ENCODE data around the gene NANS. TPM values are rescaled to one million over a fixed set of nuclear protein-coding genes. Genes with fewer than 3 reads are reported as not detected.

NANS gene
- total and polyA plus RNA-seq, 2 of the 13 experiments (the other 11 are each of a cell fraction or from before 2014, with no cell fraction given) = 86.9 to 203 TPM

DNA sequence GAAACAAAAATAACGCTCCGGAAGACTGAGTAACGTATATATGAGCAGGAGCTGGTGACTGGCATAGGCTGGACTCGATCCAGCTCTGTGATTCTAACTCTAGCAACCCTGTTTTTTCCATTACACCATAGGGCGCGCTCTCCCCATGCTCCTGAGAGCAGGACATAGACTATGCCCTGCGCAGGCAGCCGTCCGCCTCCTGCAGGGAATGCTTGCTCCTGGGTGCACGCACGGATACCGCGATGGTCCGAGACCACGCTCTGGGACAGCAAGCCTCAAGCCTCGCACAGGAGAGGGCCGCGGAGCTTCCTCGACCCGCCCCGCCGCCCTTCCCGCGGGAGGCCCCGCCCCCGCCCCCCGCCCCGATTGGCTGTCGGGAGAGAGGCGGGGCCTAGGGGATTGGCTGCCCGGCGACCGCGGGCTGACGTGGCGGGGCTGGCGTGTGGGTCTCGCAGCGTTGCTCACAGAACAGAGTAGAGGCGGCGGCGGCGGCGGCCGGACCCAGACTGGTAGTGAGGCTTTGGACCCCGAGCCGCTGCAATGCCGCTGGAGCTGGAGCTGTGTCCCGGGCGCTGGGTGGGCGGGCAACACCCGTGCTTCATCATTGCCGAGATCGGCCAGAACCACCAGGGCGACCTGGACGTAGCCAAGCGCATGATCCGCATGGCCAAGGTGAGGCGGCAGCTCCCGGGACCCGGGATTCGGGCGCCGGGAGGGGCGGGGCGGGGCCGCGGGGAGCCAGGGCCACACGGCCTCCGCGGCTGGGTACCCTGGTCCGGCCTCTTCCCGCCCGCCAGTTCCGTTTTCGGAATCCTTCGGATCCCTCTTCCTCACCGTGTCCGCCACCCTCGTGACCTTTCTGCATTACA, at the start of gene NANS (continued):
- TF ChIP-seq ZNF883 (CRISPR knock-in tag; IDR thresholded peaks at IDR 0.05; ENCODE audit: not compliant biosample characterization) (peak; percentile 91), ZNF564 (CRISPR knock-in tag; IDR thresholded peaks at IDR 0.05) (peak; percentile 80; the same call in 1 of the 2 replicates), ZBTB3 (CRISPR knock-in tag; IDR thresholded peaks at IDR 0.05; ENCODE audit: borderline replicate concordance, low read depth) (no peak), ZNF616 (CRISPR knock-in tag; IDR thresholded peaks at IDR 0.05; ENCODE audit: low read depth) (0 out of 2 replicates have a peak, but pooled peaks have one; percentile 2), SP1 (IDR thresholded peaks at IDR 0.05) (no peak), SP1 (CRISPR knock-in tag; IDR thresholded peaks at IDR 0.05) (peak; percentile 41; the same call in 1 of the 2 replicates), MTF1 (CRISPR knock-in tag; IDR thresholded peaks at IDR 0.05) (no peak), ZIK1 (CRISPR knock-in tag; IDR thresholded peaks at IDR 0.05; ENCODE audit: borderline replicate concordance, low read depth) (peak; percentile 45; the same call in 1 of the 2 replicates), KLF16 (CRISPR knock-in tag; IDR thresholded peaks at IDR 0.05) (peak; percentile 71 to 89; a peak in 2 of 4 replicates), XBP1 (CRISPR knock-in tag; IDR thresholded peaks at IDR 0.05) (no peak), CHD2 (IDR thresholded peaks at IDR 0.05; ENCODE audit: low read depth, low read length) (peak; percentile 96), MAFK (conservative IDR thresholded peaks at IDR 0.05 in 1 of 2, IDR thresholded peaks at IDR 0.05 in 1 of 2; ENCODE audit: low read length in 2 of 2) (no peak), SOX6 (IDR thresholded peaks at IDR 0.05) (no peak), SOX6 (CRISPR knock-in tag; IDR thresholded peaks at IDR 0.05) (peak; percentile 67), NCOA2 (CRISPR knock-in tag; IDR thresholded peaks at IDR 0.05) (no peak; the same call in 1 of the 2 replicates), ZNF207 (IDR thresholded peaks at IDR 0.05; ENCODE audit: borderline replicate concordance) (no peak)
- TF ChIP-seq, protein P1, sequence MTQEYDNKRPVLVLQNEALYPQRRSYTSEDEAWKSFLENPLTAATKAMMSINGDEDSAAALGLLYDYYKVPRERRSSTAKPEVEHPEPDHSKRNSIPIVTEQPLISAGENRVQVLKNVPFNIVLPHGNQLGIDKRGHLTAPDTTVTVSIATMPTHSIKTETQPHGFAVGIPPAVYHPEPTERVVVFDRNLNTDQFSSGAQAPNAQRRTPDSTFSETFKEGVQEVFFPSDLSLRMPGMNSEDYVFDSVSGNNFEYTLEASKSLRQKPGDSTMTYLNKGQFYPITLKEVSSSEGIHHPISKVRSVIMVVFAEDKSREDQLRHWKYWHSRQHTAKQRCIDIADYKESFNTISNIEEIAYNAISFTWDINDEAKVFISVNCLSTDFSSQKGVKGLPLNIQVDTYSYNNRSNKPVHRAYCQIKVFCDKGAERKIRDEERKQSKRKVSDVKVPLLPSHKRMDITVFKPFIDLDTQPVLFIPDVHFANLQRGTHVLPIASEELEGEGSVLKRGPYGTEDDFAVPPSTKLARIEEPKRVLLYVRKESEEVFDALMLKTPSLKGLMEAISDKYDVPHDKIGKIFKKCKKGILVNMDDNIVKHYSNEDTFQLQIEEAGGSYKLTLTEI (CRISPR knock-in tag; conservative IDR thresholded peaks at IDR 0.05) = no peak
- TF ChIP-seq, protein P2, sequence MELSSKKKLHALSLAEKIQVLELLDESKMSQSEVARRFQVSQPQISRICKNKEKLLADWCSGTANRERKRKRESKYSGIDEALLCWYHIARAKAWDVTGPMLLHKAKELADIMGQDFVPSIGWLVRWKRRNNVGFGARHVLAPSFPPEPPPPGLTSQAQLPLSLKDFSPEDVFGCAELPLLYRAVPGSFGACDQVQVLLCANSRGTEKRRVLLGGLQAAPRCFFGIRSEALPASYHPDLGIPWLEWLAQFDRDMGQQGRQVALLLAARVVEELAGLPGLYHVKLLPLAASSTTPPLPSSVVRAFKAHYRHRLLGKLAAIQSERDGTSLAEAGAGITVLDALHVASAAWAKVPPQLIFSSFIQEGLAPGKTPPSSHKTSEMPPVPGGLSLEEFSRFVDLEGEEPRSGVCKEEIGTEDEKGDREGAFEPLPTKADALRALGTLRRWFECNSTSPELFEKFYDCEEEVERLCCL (CRISPR knock-in tag; IDR thresholded peaks at IDR 0.05; ENCODE audit: borderline replicate concordance) = no peak
- TF ChIP-seq, protein P3, sequence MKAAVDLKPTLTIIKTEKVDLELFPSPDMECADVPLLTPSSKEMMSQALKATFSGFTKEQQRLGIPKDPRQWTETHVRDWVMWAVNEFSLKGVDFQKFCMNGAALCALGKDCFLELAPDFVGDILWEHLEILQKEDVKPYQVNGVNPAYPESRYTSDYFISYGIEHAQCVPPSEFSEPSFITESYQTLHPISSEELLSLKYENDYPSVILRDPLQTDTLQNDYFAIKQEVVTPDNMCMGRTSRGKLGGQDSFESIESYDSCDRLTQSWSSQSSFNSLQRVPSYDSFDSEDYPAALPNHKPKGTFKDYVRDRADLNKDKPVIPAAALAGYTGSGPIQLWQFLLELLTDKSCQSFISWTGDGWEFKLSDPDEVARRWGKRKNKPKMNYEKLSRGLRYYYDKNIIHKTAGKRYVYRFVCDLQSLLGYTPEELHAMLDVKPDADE (CRISPR knock-in tag; IDR thresholded peaks at IDR 0.05) = no peak; the same call in 1 of the 2 replicates
- TF ChIP-seq, protein P4, sequence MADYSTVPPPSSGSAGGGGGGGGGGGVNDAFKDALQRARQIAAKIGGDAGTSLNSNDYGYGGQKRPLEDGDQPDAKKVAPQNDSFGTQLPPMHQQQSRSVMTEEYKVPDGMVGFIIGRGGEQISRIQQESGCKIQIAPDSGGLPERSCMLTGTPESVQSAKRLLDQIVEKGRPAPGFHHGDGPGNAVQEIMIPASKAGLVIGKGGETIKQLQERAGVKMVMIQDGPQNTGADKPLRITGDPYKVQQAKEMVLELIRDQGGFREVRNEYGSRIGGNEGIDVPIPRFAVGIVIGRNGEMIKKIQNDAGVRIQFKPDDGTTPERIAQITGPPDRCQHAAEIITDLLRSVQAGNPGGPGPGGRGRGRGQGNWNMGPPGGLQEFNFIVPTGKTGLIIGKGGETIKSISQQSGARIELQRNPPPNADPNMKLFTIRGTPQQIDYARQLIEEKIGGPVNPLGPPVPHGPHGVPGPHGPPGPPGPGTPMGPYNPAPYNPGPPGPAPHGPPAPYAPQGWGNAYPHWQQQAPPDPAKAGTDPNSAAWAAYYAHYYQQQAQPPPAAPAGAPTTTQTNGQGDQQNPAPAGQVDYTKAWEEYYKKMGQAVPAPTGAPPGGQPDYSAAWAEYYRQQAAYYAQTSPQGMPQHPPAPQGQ (CRISPR knock-in tag; IDR thresholded peaks at IDR 0.05; ENCODE audit: borderline replicate concordance) = no peak
- TF ChIP-seq, protein P5, sequence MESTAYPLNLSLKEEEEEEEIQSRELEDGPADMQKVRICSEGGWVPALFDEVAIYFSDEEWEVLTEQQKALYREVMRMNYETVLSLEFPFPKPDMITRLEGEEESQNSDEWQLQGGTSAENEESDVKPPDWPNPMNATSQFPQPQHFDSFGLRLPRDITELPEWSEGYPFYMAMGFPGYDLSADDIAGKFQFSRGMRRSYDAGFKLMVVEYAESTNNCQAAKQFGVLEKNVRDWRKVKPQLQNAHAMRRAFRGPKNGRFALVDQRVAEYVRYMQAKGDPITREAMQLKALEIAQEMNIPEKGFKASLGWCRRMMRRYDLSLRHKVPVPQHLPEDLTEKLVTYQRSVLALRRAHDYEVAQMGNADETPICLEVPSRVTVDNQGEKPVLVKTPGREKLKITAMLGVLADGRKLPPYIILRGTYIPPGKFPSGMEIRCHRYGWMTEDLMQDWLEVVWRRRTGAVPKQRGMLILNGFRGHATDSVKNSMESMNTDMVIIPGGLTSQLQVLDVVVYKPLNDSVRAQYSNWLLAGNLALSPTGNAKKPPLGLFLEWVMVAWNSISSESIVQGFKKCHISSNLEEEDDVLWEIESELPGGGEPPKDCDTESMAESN (CRISPR knock-in tag; conservative IDR thresholded peaks at IDR 0.05) = peak; percentile 55; the same call in 1 of the 2 replicates

Measured in HepG2 (cell line).